DND-41 (cell line): ENCODE results near the gene HOXC6.

Source experiments
- ATAC-seq: fragments of 200-7000 bp; cut with Tn5 transposase; 3 replicates; pipeline ENCODE4 v1.9.1; 2021; ENCODE audit warnings: low read depth; ENCODE audit not compliant: insufficient read depth
- DNase-seq: peaks from one replicate; pipeline ENCODE4 v3.0.0-alpha.2; 2020
- H2AFZ ChIP-seq: 2 replicates; pipeline ENCODE4 v1.6.0; 2012; ENCODE audit warnings: low read depth, low read length
- H3K27ac ChIP-seq: 2 replicates; pipeline ENCODE4 v1.5.1; 2012; ENCODE audit warnings: low read length, inconsistent platforms
- H3K27me3 ChIP-seq: fragments of 200-600 bp; sonication (generic); 2 replicates; pipeline ENCODE4 v1.6.0; 2012; ENCODE audit warnings: low read length, mild to moderate bottlenecking, inconsistent platforms; ENCODE audit not compliant: insufficient read depth, poor library complexity
- H3K36me3 ChIP-seq: 2 replicates; pipeline ENCODE4 v1.5.1; 2012; ENCODE audit warnings: low read length, inconsistent platforms; ENCODE audit not compliant: insufficient read depth
- H3K4me1 ChIP-seq: 2 replicates; pipeline ENCODE4 v1.5.1; 2012; ENCODE audit warnings: mild to moderate bottlenecking, low read length; ENCODE audit not compliant: insufficient read depth
- H3K4me2 ChIP-seq: 2 replicates; pipeline ENCODE4 v1.6.0; 2012; ENCODE audit warnings: mild to moderate bottlenecking, moderate library complexity, low read length, inconsistent platforms; ENCODE audit not compliant: insufficient read depth
- H3K4me3 ChIP-seq, 2 experiments: fragments of 200-600 bp in 1 of 2; shearing (Covaris generic) in 1 of 2; 2 replicates each; pipeline ENCODE4 v1.5.1; 2012 to 2016; ENCODE audit warnings: inconsistent platforms in 2 of 2, low read length in 2 of 2, mild to moderate bottlenecking in 2 of 2, low read depth in 1 of 2, moderate library complexity in 1 of 2
- H3K79me2 ChIP-seq: 2 replicates; pipeline ENCODE4 v1.6.0; 2012; ENCODE audit warnings: low read length, inconsistent platforms; ENCODE audit not compliant: insufficient read depth
- H3K9ac ChIP-seq: 2 replicates; pipeline ENCODE4 v1.6.0; 2012; ENCODE audit warnings: low read depth, mild to moderate bottlenecking, inconsistent platforms, low read length, moderate library complexity
- H3K9me3 ChIP-seq: 2 replicates; pipeline ENCODE4 v1.5.1; 2012; ENCODE audit warnings: low read length, moderate library complexity, mild to moderate bottlenecking, inconsistent platforms; ENCODE audit not compliant: insufficient read depth, severe bottlenecking
- H4K20me1 ChIP-seq: 2 replicates; pipeline ENCODE4 v1.6.0; 2012; ENCODE audit warnings: low read length; ENCODE audit not compliant: insufficient read depth
- CTCF ChIP-seq: IDR thresholded peaks from 2 replicates; pipeline ENCODE4 v1.5.1; 2012; ENCODE audit warnings: borderline replicate concordance, low read length, moderate library complexity, mild to moderate bottlenecking; ENCODE audit not compliant: poor library complexity, severe bottlenecking; ENCODE audit errors: extremely low read depth
- EZH2 ChIP-seq: IDR thresholded peaks from 3 replicates; pipeline ENCODE4 v1.6.1; 2012; ENCODE audit warnings: borderline replicate concordance, low read depth, mild to moderate bottlenecking, moderate library complexity, low read length, inconsistent platforms; ENCODE audit not compliant: severe bottlenecking

Gene HOXC6

GRCh38 chr12:54028314-54029201 lies at the start of gene HOXC6:
HOXC6 (plus strand) TSS chr12:54028440; CDS start chr12:54028522, 82 bp downstream.
- Histone ChIP-seq H3K4me1 (no peaks in the 10 kb centered on the region), H3K9me3 (no peaks in the 10 kb centered on the region), H3K27ac (no peak within 1 kb of the TSS), H3K4me2 (no peak within 1 kb of the TSS), H3K79me2 (no peaks in the 10 kb centered on the region), H4K20me1 (no peaks in the 10 kb centered on the region), H3K27me3 (peaks cover 38% of the 10 kb centered on the region), H2AFZ (no peak within 1 kb of the TSS), H3K9ac (no peak within 1 kb of the TSS), H3K36me3 (no peaks in the 10 kb centered on the region), H3K4me3 (no peak within 1 kb of the TSS)
- no peak for DNase-seq
- no peak for ATAC-seq
- TF ChIP-seq EZH2 (no peak), CTCF (no peak)

- no peaks in the 10 kb centered on the region for H4K20me1 ChIP-seq
- H3K9ac ChIP-seq: no peak overlapping the region
Measured at GRCh38 chr12:53978477-53979356, 49.5 kb upstream of the HOXC6 start.

GRCh38 chr12:53980104-53980801 lies 48.0 kb upstream of the HOXC6 start:
- Histone ChIP-seq H3K27ac (no peak overlapping the region), H2AFZ (no peak overlapping the region), H3K9me3 (no peaks in the 10 kb centered on the region), H3K36me3 (no peaks in the 10 kb centered on the region), H3K4me1 (peaks cover 5% of the 10 kb centered on the region), H4K20me1 (no peaks in the 10 kb centered on the region), H3K79me2 (no peaks in the 10 kb centered on the region), H3K4me2 (no peak overlapping the region), H3K27me3 (peaks cover 66% of the 10 kb centered on the region), H3K4me3 (no peak overlapping the region), H3K9ac (no peak overlapping the region)
- no peak for ATAC-seq
- no peak for DNase-seq
- TF ChIP-seq EZH2: no peak
- TF ChIP-seq CTCF: no peak

More at GRCh38 chr12:53978477-53979356, 49.5 kb upstream of the HOXC6 start:
- Histone ChIP-seq H3K79me2 (no peaks in the 10 kb centered on the region), H3K4me2 (no peak overlapping the region), H3K4me3 (no peak overlapping the region), H3K4me1 (peaks cover 5% of the 10 kb centered on the region), H3K27ac (no peak overlapping the region), H3K36me3 (no peaks in the 10 kb centered on the region), H3K9me3 (no peaks in the 10 kb centered on the region), H2AFZ (no peak overlapping the region), H3K27me3 (peaks cover 62% of the 10 kb centered on the region)
- ATAC-seq (no peak), DNase-seq (no peak)
- no peak for TF ChIP-seq EZH2
- TF ChIP-seq CTCF: no peak
